GM19025 (cell line): Measurements from ENCODE around the gene SPSB3.

ENCODE experiments used
- ATAC-seq: cut with Tn5 transposase; IDR thresholded peaks from one replicate; pipeline ENCODE4 v1.9.1; 2021; ENCODE audit warnings: mild to moderate bottlenecking, low read depth, moderate library complexity; ENCODE audit not compliant: unreplicated experiment

Gene SPSB3

GRCh38 chr16:1790261-1790610, 7.9 kb upstream of the SPSB3 start:
- ATAC-seq = no peak

GRCh38 chr16:1789643-1790045, 7.3 kb upstream of the SPSB3 start:
- no peak for ATAC-seq

- no peak for ATAC-seq
Measured at GRCh38 chr16:1788708-1789100, 6.3 kb upstream of the SPSB3 start.

GRCh38 chr16:1788095-1788707, 5.8 kb upstream of the SPSB3 start:
- ATAC-seq = no peak

- no peak for ATAC-seq
Measured at GRCh38 chr16:1787322-1788094, 5.1 kb upstream of the SPSB3 start.

GRCh38 chr16:1787056-1787321, 4.6 kb upstream of the SPSB3 start:
- ATAC-seq = no peak

GRCh38 chr16:1786242-1787055, 4.1 kb upstream of the SPSB3 start:
- no peak for ATAC-seq

GRCh38 chr16:1785846-1786170, 3.4 kb upstream of the SPSB3 start:
- no peak for ATAC-seq

- no peak for ATAC-seq
Measured at GRCh38 chr16:1784977-1785845, 2.8 kb upstream of the SPSB3 start.

GRCh38 chr16:1781758-1782407, 488 bp downstream of the SPSB3 start:
- peak; percentile 2 for ATAC-seq

- ATAC-seq = no peak
Measured at GRCh38 chr16:1781254-1781653, 1.1 kb downstream of the SPSB3 start.

- no peak for ATAC-seq
Measured at GRCh38 chr16:1780677-1781072, 1.7 kb downstream of the SPSB3 start.

GRCh38 chr16:1779741-1780676, 2.4 kb downstream of the SPSB3 start:
- no peak for ATAC-seq

GRCh38 chr16:1779234-1779701, 3.1 kb downstream of the SPSB3 start:
- ATAC-seq = no peak

- no peak for ATAC-seq
Measured at GRCh38 chr16:1778200-1779179, 3.9 kb downstream of the SPSB3 start.

GRCh38 chr16:1777375-1778199, 4.8 kb downstream of the SPSB3 start:
- ATAC-seq = no peak

GRCh38 chr16:1776991-1777374, 5.4 kb downstream of the SPSB3 start:
- ATAC-seq = no peak

- no peak for ATAC-seq
Measured at GRCh38 chr16:1776672-1776955, 5.8 kb downstream of the SPSB3 start.
